HG02571 (cell line): ENCODE measurements around the gene ITIH1.

ENCODE experiments used
- ATAC-seq: cut with Tn5 transposase; IDR thresholded peaks from one replicate; pipeline ENCODE4 v1.9.1; 2021; ENCODE audit warnings: mild to moderate bottlenecking, moderate library complexity; ENCODE audit not compliant: unreplicated experiment

ITIH1 gene

DNA sequence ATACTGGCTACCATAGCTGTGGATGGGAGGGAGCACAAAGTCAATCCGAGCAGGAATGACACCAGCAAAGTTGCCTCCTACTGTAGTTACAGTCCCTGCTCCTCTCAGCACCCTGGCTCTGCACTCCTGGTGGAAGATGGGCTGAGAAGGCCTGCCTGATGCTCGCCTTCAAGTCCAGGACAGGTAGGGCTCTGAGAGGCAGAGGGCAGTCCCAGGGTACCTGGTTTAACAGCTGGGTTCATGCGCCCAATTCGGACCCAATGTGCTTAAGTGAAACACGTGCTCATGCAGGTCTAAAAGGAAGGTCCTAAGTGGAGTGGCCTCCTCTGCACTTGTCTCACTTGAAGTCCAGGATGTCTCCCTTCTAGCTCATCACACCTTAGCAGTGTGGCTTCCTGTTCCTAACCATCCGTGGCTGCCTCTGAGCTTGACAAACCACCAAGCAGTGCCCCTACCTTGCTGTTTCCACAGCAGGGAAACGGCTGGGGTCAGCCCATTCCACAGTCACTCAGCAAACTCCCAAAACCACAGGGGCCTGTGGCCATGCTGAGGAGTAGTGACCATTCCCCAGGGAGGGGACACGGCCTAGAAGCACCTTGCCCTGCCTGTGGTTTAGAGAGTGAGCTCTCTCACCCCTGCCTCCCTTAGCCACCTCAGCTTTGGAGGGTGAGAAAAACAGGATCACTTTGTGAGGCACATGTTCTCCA, 61.3 kb downstream of the ITIH1 start:
- ATAC-seq = no peak

GRCh38 chr3:52839268-52839575, 61.8 kb downstream of the ITIH1 start:
- ATAC-seq = no peak

GRCh38 chr3:52839892-52840545, 62.6 kb downstream of the ITIH1 start:
- ATAC-seq = no peak

DNA sequence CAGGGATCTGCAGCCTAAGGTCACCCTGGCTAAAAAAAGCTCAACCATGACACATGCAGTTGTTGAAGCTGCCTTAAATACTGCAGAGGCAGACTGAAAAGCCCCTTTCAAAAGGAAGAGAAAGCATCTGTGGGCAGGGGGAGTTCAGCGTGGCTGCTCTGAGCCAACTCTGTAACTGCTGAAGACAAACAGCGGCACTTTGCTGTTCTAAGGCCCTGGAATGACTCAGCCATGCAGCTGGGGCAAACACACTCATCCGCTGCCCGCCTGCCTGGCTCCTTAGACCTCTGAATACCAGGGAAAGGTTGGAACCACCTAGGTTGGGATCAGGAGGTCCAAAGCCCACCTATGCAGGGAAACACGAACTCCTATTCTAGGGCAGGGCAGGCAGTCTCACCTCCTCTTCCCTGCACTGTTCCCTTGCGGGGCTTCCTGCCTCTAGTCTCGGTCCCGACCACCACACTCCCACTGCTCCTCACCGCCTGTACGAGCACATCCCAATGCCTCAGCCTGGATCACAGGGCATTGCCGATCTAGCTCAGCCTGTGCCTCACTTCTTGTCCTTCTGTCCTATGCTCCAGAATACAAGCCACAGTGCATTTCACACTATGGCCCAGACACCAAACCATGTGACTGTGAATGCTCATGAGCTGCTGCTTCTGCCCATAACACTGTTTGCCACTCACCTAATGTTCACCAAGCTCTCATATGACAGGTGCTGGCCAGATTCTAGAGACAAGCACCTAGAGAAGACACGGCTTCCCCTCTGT, 64.0 kb downstream of the ITIH1 start:
- no peak for ATAC-seq
